Stimulated activated CD4-positive, alpha-beta T cell treated with anti-CD3 and anti-CD28 coated beads, TNF-alpha, amount 100 ng/mL, for 1 hour (primary cell): ENCODE measurements around the gene DAP3.
A peak's percentile ranks its signal among the peaks of the same experiment; 100 is the strongest.
"Not testable (repeated sequence)": the region's sequence is repeated elsewhere in the genome, so short reads cannot be mapped to it uniquely, and the experiment has no call there.

Experiments
- DNase-seq, 3 donors: peaks; one replicate each; pipeline ENCODE4 v3.0.0-alpha.2; 2020; ENCODE audit warnings: low read depth in 3 of 3, low spot score in 1 of 3

The DAP3 gene

GRCh38 chr1:155717041-155717440 lies 28.1 kb downstream of the DAP3 start:
- no peak for DNase-seq

- DNase-seq = not testable (repeated sequence)
These were observed 29.7 kb downstream of the DAP3 start for GRCh38 chr1:155718524-155719115.

- no peak for DNase-seq
These were observed 30.8 kb downstream of the DAP3 start for GRCh38 chr1:155719703-155720102.

- DNase-seq = no peak
These were observed 36.3 kb downstream of the DAP3 start for GRCh38 chr1:155725142-155725541.

GRCh38 chr1:155729031-155729898 lies 40.4 kb downstream of the DAP3 start:
- no peak for DNase-seq

- no peak for DNase-seq
These were observed 52.1 kb downstream of the DAP3 start for GRCh38 chr1:155740995-155741394.

GRCh38 chr1:155741908-155742307 lies 53.0 kb downstream of the DAP3 start:
- no peak for DNase-seq

GRCh38 chr1:155744711-155745283 lies 55.9 kb downstream of the DAP3 start:
- DNase-seq = no peak

- peak; percentile 74 to 96 (median 74) for DNase-seq
These were observed 56.7 kb downstream of the DAP3 start for GRCh38 chr1:155745284-155746228.

- not testable (repeated sequence) for DNase-seq
These were observed 58.7 kb downstream of the DAP3 start for GRCh38 chr1:155747586-155747985.

- not testable (repeated sequence) for DNase-seq
These were observed 59.2 kb downstream of the DAP3 start for GRCh38 chr1:155748141-155748540.

- DNase-seq = not testable (repeated sequence)
These were observed 70.1 kb downstream of the DAP3 start for GRCh38 chr1:155759017-155759416.

GRCh38 chr1:155759966-155760630 lies 71.2 kb downstream of the DAP3 start:
- no peak for DNase-seq

- no peak for DNase-seq
These were observed 72.0 kb downstream of the DAP3 start for GRCh38 chr1:155760751-155761475.

- DNase-seq = no peak
These were observed 73.0 kb downstream of the DAP3 start for GRCh38 chr1:155761736-155762405.

- not testable (repeated sequence) for DNase-seq
These were observed 74.4 kb downstream of the DAP3 start for GRCh38 chr1:155763090-155763815.

GRCh38 chr1:155763989-155764388 lies 75.1 kb downstream of the DAP3 start:
- not testable (repeated sequence) for DNase-seq

- not testable (repeated sequence) for DNase-seq
These were observed 78.6 kb downstream of the DAP3 start for GRCh38 chr1:155767399-155767989.
